Calu3 (cell line): ENCODE data around the gene NUP214. TPM values are rescaled to one million over a fixed set of nuclear protein-coding genes. Genes with fewer than 3 reads are reported as not detected.

Experiments used
- BruUV-seq: library from RNA; stranded (reverse); fragments of 400-500 nt; replicated peaks from 2 replicates; lab custom pipeline; 2021; lab: Mats Ljungman, UMichigan
- CTCF ChIA-PET: fragments of 300-600 bp; sonication (Branson Sonifier 250); formaldehyde crosslinking; loops from one replicate; lab custom pipeline; 2022; ENCODE audit warnings: antibody characterized with exemption; lab: Charles Lee
- DNase-seq: peaks from one replicate; pipeline ENCODE4 v3.0.0; 2022
- H3K27ac Mint-ChIP-seq: one replicate; pipeline ENCODE4 v1.8.0; 2022; ENCODE audit warnings: mixed read lengths; ENCODE audit not compliant: unreplicated experiment
- H3K27me3 Mint-ChIP-seq: one replicate; pipeline ENCODE4 v1.8.0; 2022; ENCODE audit warnings: mixed read lengths; ENCODE audit not compliant: unreplicated experiment
- H3K36me3 Mint-ChIP-seq: one replicate; pipeline ENCODE4 v1.8.0; 2022; ENCODE audit warnings: mild to moderate bottlenecking, moderate library complexity, mixed read lengths; ENCODE audit not compliant: insufficient read depth, unreplicated experiment
- H3K4me1 Mint-ChIP-seq: one replicate; pipeline ENCODE4 v1.8.0; 2022; ENCODE audit warnings: mild to moderate bottlenecking, low read depth, mixed read lengths; ENCODE audit not compliant: unreplicated experiment
- H3K4me3 Mint-ChIP-seq: one replicate; pipeline ENCODE4 v1.8.0; 2022; ENCODE audit warnings: mild to moderate bottlenecking, low read depth, moderate library complexity, mixed read lengths; ENCODE audit not compliant: unreplicated experiment
- H3K9me3 Mint-ChIP-seq: one replicate; pipeline ENCODE4 v1.8.0; 2022; ENCODE audit warnings: low read depth, mixed read lengths; ENCODE audit not compliant: unreplicated experiment
- CTCF ChIP-seq: fragments of 200-600 bp; IDR thresholded peaks from one replicate; pipeline ENCODE4 v1.8.0; 2022; ENCODE audit warnings: antibody characterized with exemption; ENCODE audit not compliant: unreplicated experiment
- intact Hi-C: fragments of 100-400 bp; cut with micrococcal nuclease; formaldehyde crosslinking; loops from one replicate; pipeline ENCODE4 v1.10.0; 2022; ENCODE audit not compliant: unreplicated experiment
- total RNA-seq: library from RNA; stranded (reverse); gene quantifications from 2 replicates; pipeline ENCODE4 v1.2.3, GENCODE V29; 2022

NUP214 gene
- total RNA-seq, 1 experiment from 2014 or later = 50.0 TPM

- H3K4me3 Mint-ChIP-seq = no peak overlapping the region
- CTCF ChIA-PET = interaction anchor here (0.5 to 0.7 kb wide), 3 partner anchors 80 to 500 kb away, joined by 3 to 10 read pairs (median 4); no protein-coding TSS in a partner anchor
- no peak for DNase-seq
- intact Hi-C loops = no loop called here
- BruUV-seq = no TSS peak
- no peaks in the 10 kb centered on the region for H3K36me3 Mint-ChIP-seq
- H3K9me3 Mint-ChIP-seq = no peaks in the 10 kb centered on the region
- H3K27ac Mint-ChIP-seq = no peak overlapping the region
- TF ChIP-seq CTCF = no peak
- no peaks in the 10 kb centered on the region for H3K4me1 Mint-ChIP-seq
- H3K27me3 Mint-ChIP-seq = peaks cover 20% of the 10 kb centered on the region
Observed at GRCh38 chr9:131255676-131256197, 130.4 kb downstream of the NUP214 start.

- intact Hi-C loops = no loop called here
- CTCF ChIA-PET = interaction anchor here (0.5 kb wide), 1 partner anchor 9 kb away, joined by 4 read pairs; no protein-coding TSS in a partner anchor
- H3K4me3 Mint-ChIP-seq = no peak overlapping the region
- no peak for DNase-seq
- no TSS peak for BruUV-seq
- H3K27me3 Mint-ChIP-seq = peaks cover 28% of the 10 kb centered on the region
- no peak overlapping the region for H3K27ac Mint-ChIP-seq
- H3K4me1 Mint-ChIP-seq = no peaks in the 10 kb centered on the region
- no peak for TF ChIP-seq CTCF
- no peaks in the 10 kb centered on the region for H3K36me3 Mint-ChIP-seq
- H3K9me3 Mint-ChIP-seq = no peaks in the 10 kb centered on the region
Observed at GRCh38 chr9:131257266-131258025, 132.1 kb downstream of the NUP214 start.

GRCh38 chr9:131258186-131258585 is 132.8 kb downstream of the NUP214 start:
- no peak for DNase-seq
- H3K9me3 Mint-ChIP-seq = no peaks in the 10 kb centered on the region
- TF ChIP-seq CTCF = no peak
- intact Hi-C loops = no loop called here
- no peaks in the 10 kb centered on the region for H3K36me3 Mint-ChIP-seq
- no peak overlapping the region for H3K4me3 Mint-ChIP-seq
- no peak overlapping the region for H3K27ac Mint-ChIP-seq
- peaks cover 35% of the 10 kb centered on the region for H3K27me3 Mint-ChIP-seq
- CTCF ChIA-PET = no interaction called here
- no peaks in the 10 kb centered on the region for H3K4me1 Mint-ChIP-seq
- BruUV-seq = no TSS peak

- CTCF ChIA-PET = interaction anchor here (0.9 kb wide), 1 partner anchor 10 kb away, joined by 3 read pairs; no protein-coding TSS in a partner anchor
- no peaks in the 10 kb centered on the region for H3K36me3 Mint-ChIP-seq
- no peak overlapping the region for H3K4me3 Mint-ChIP-seq
- H3K27me3 Mint-ChIP-seq = peaks cover 36% of the 10 kb centered on the region
- no TSS peak for BruUV-seq
- H3K9me3 Mint-ChIP-seq = no peaks in the 10 kb centered on the region
- H3K4me1 Mint-ChIP-seq = no peaks in the 10 kb centered on the region
- DNase-seq = no peak
- intact Hi-C loops = no loop called here
- TF ChIP-seq CTCF = no peak
- no peak overlapping the region for H3K27ac Mint-ChIP-seq
Observed at GRCh38 chr9:131258698-131259431, 133.5 kb downstream of the NUP214 start.
